AG09319 (cell line): ENCODE data around the gene RUNX3.
"Not testable (repeated sequence)": the region's sequence is repeated elsewhere in the genome, so short reads cannot be mapped to it uniquely, and the experiment has no call there.

Source experiments
- DNase-seq: peaks from one replicate; pipeline ENCODE4 v3.0.0-alpha.2; 2010; ENCODE audit warnings: low read depth; ENCODE audit errors: extremely low read depth
- TF ChIP-seq, protein P1 (sequence below): IDR thresholded peaks from 2 replicates; pipeline ENCODE4 v1.5.1; 2011; ENCODE audit warnings: low read depth, mild to moderate bottlenecking, inconsistent platforms, low read length, moderate library complexity

RUNX3 gene

DNA sequence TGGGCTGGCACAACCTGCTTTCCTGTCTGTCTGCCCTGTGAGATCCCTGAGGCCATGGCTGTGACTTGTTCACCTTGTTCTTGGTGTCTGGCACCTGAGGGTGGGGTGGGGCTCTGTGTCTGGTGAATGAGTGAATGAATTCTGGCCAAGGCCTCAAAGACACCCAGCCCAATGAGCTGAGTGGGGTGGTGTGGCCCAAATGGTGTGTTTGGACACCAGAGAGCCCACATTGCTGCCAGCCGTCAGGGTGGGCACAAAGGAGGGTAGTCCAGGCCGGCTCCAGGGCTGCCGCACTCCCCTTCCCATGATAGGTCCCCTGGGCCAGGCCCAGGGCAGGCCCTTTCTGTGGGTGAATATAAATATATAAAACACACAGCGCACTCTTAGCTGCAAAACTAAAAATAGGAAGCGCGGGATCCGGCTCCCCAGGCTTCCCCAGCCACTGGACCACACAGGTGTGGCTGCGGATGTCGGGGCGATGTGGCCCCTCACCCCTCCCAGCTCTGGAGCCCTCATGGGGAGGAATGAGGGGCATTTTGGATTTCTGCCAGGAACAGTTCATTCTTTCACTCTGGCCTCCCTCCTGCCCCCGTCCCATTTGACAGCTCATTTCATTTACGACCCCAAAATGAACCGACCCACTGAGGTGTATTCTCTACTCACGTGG, 33.3 kb downstream of the RUNX3 start:
- TF ChIP-seq, protein P1, sequence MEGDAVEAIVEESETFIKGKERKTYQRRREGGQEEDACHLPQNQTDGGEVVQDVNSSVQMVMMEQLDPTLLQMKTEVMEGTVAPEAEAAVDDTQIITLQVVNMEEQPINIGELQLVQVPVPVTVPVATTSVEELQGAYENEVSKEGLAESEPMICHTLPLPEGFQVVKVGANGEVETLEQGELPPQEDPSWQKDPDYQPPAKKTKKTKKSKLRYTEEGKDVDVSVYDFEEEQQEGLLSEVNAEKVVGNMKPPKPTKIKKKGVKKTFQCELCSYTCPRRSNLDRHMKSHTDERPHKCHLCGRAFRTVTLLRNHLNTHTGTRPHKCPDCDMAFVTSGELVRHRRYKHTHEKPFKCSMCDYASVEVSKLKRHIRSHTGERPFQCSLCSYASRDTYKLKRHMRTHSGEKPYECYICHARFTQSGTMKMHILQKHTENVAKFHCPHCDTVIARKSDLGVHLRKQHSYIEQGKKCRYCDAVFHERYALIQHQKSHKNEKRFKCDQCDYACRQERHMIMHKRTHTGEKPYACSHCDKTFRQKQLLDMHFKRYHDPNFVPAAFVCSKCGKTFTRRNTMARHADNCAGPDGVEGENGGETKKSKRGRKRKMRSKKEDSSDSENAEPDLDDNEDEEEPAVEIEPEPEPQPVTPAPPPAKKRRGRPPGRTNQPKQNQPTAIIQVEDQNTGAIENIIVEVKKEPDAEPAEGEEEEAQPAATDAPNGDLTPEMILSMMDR: no peak
- DNase-seq: no peak

DNA sequence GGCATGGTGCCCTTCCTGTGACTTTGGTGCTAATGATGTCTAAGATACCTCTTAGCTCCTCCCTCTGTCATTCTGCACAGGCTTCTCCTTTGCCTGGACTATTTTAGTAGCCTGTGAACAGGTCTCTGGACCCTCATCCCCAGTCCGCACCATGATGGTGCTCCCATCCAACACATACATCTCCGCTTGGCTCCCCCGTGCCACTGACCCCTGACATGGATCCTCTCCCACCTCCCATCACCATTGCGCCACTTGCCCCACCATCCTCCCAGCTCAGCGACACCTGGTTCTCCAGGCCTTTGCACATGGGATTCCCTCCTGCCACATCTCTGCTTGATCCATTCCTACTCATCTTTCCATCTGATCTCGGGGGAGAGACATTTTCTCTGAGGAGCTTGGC, 33.9 kb downstream of the RUNX3 start:
- DNase-seq: no peak
- TF ChIP-seq, protein P1: no peak

DNA sequence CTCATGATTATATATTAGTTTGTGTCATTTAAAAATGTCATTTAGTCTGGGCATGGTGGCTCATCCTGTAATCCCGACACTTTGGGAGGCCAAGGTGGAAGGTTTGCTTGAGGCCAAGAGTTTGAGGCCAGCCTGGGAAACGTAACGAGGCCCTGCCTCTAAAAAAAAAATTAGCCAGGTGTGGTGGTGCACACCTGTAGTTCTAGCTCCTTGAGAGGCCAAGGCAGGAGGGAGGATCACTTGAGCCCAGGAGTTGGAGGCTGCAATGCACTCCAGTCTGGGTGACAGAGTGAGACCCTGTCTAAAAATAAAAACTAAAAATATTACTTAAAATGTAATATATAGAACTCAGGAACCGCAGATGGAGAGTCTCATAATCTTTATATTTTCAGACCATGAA, 34.6 kb downstream of the RUNX3 start:
- no peak for DNase-seq
- TF ChIP-seq, protein P1: no peak

DNA sequence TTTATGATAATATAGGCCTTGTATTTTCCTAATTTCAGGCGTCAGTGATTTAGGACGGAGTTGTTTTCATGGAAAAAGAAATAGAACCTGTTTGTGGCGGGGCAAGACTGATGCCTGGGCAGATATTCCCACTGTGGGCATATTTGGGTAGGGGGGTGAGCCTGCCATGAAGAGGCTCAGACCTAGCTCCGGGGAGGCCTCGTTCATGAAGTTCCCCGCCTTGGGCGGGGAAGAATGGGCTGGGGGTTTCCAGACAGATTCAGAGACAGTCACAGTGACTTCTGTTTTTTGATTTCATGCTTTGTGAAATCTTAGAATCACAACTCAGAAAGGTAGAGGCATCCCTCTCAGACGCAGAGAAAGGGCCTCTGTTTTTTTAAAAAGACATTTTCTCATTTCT, 36.1 kb downstream of the RUNX3 start:
- DNase-seq: no peak
- TF ChIP-seq, protein P1: no peak

DNA sequence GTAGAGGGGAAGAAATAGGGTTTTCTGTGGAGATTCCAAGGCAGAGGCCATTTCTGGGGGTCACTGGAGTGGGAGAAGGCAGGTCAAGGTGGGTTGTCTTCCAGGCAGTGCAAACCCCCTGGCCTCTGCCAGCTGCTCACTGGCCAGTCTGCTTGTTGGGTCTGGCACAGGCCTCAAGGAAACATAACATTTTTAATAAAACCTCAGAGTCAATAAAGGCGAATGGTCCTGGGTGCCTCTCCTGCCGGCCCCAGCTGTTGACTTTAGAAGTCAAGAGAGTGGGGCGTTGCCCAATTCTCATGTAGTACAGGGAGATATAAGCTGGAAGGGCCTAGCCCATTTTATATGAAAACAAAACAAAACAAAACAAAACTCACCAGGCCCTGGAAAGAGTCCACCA, 36.6 kb downstream of the RUNX3 start:
- TF ChIP-seq, protein P1: no peak
- DNase-seq: no peak

DNA sequence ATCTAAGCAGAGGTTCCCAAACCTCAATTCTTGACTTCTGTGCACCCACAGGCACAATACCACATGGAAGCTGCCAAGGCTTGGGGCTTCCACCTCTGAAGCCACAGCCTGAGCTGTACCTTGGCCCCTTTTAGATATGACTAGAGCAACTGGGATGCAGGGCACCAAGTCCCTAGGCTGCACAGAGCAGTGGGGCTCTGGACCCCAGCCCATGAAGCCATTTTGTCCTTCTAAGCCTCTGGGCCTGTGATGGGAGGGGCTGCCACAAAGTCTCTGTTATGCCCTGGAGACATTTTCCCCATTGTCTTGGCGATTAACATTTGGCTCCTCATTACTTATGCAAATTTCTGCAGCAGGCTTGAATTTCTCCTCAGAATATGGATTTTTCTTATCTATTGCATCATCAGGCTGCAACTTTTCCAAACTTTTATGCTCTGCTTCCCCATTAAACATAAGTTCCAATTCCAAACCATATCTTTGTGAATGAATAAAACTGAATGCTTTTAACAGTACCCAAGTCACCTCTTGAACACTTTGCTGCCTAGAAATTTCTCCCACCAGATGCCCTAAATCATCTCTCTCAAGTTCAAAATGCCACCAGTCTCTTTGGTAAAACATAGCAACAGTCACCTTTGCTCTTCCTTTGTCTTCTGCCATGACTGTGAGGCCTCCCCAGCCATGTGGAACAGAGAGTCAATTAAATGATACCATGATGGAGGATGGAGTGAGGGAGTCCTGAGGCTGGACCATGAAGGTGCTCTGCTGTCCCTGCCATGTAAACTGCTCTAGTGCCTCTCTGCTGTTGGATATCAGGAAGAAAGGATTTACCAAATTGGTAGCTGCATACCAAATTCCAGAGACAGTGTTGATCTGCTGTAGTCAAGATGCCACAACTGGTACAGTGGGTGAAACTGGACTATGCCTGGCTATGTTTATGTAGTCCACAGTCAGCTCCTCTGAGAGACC, 37.6 kb downstream of the RUNX3 start:
- TF ChIP-seq, protein P1: no peak
- no peak for DNase-seq

DNA sequence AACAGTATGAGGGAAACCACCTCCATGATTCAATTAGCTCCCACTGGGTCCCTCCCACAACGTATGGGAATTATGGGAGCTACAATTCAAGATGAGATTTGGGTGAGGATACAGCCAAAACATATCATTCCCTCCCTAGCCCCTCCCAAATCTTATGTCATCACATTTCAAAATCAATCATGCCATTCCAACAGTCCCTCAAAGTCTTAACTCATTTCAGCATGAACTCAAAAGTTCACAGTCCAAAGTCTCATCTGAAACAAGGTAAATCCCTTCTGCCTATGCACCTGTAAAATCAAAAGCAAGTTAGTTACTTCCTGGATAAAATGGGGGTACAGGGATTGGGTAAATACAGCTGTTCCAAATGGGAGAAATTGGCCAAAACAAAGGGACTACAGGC, 38.7 kb downstream of the RUNX3 start:
- not testable (repeated sequence) for DNase-seq
